PC-9 (cell line): ENCODE measurements around the gene DAPK1. TPM values are rescaled to one million over a fixed set of nuclear protein-coding genes. Genes with fewer than 3 reads are reported as not detected.
"Not testable (repeated sequence)": the region's sequence is repeated elsewhere in the genome, so short reads cannot be mapped to it uniquely, and the experiment has no call there.

Source experiments
- BruUV-seq: library from RNA; stranded (reverse); fragments of 400-500 nt; replicated peaks from 2 replicates; lab custom pipeline; 2021; lab: Mats Ljungman, UMichigan
- CTCF ChIA-PET: fragments of 300-600 bp; sonication (Branson Sonifier 250); formaldehyde crosslinking; loops from one replicate; lab custom pipeline; 2022; ENCODE audit warnings: antibody characterized with exemption; lab: Charles Lee
- POLR2A ChIA-PET: fragments of 300-600 bp; sonication (Branson Sonifier 250); formaldehyde crosslinking; loops from one replicate; lab custom pipeline; 2022; ENCODE audit warnings: antibody characterized with exemption; ENCODE audit not compliant: unreplicated experiment; lab: Charles Lee
- DNase-seq, 2 experiments: peaks; one replicate each; pipeline versions ENCODE4 v3.0.0 to v3.0.0-alpha.2; 2015 to 2022; ENCODE audit warnings: mixed read lengths in 1 of 2
- H2AFZ ChIP-seq: fragments of 200-600 bp; sonication (generic); 2 replicates; pipeline ENCODE4 v1.8.1; 2017; ENCODE audit warnings: antibody characterized with exemption
- H3F3A ChIP-seq: fragments of 200-600 bp; sonication (generic); 2 replicates; pipeline ENCODE4 v1.8.1; 2017; ENCODE audit warnings: antibody characterized with exemption, mild to moderate bottlenecking, low read depth; ENCODE audit not compliant: insufficient read depth
- H3K27ac ChIP-seq: fragments of 200-600 bp; sonication (generic); 2 replicates; pipeline ENCODE4 v1.6.1; 2016; ENCODE audit warnings: mixed run types
- H3K27me3 ChIP-seq: fragments of 200-600 bp; sonication (generic); 2 replicates; pipeline ENCODE4 v1.6.1; 2016; ENCODE audit warnings: low read depth, mixed run types; ENCODE audit not compliant: insufficient read depth
- H3K36me3 ChIP-seq: fragments of 200-600 bp; sonication (generic); 2 replicates; pipeline ENCODE4 v1.6.1; 2016; ENCODE audit warnings: low read depth, mixed run types
- H3K4me1 ChIP-seq: fragments of 200-600 bp; sonication (generic); replicated peaks from 2 replicates; pipeline ENCODE4 v1.6.1; 2016; ENCODE audit warnings: mixed run types; ENCODE audit not compliant: insufficient read depth
- H3K4me2 ChIP-seq: fragments of 200-600 bp; sonication (generic); 2 replicates; pipeline ENCODE4 v1.6.1; 2017; ENCODE audit warnings: mixed run types
- H3K4me3 ChIP-seq: fragments of 200-600 bp; sonication (generic); 2 replicates; pipeline ENCODE4 v1.6.1; 2016; ENCODE audit warnings: mixed run types
- H3K79me2 ChIP-seq: fragments of 200-600 bp; sonication (generic); 2 replicates; pipeline ENCODE4 v1.6.1; 2017; ENCODE audit warnings: low read depth, mixed run types
- H3K9me2 ChIP-seq: fragments of 200-600 bp; sonication (generic); 2 replicates; pipeline ENCODE4 v1.8.1; 2017; ENCODE audit warnings: mild to moderate bottlenecking; ENCODE audit not compliant: insufficient read depth
- H3K9me3 ChIP-seq: fragments of 200-600 bp; sonication (generic); 2 replicates; pipeline ENCODE4 v1.8.1; 2016; ENCODE audit warnings: low read depth; ENCODE audit not compliant: insufficient read depth
- H4K20me1 ChIP-seq: fragments of 200-600 bp; sonication (generic); 2 replicates; pipeline ENCODE4 v1.8.1; 2017; ENCODE audit not compliant: insufficient read depth
- EZH2 ChIP-seq: fragments of 200-600 bp; sonication (generic); IDR thresholded peaks from 2 replicates; pipeline ENCODE4 v1.8.0; 2017; ENCODE audit warnings: antibody characterized with exemption, low read depth
- intact Hi-C: fragments of 100-400 bp; cut with micrococcal nuclease; formaldehyde crosslinking; loops from one replicate; pipeline ENCODE4 v1.10.0; 2022; ENCODE audit not compliant: unreplicated experiment
- total RNA-seq: library from RNA; stranded (reverse); gene quantifications from 2 replicates; pipeline ENCODE4 v1.2.3, GENCODE V29; 2021
- TF ChIP-seq, protein P1 (sequence below): fragments of 200-600 bp; sonication (generic); conservative IDR thresholded peaks from 2 replicates; pipeline ENCODE4 v1.6.1; 2017; ENCODE audit warnings: mixed run types, antibody characterized with exemption, mild to moderate bottlenecking, moderate library complexity

DAPK1 gene
- total RNA-seq, 1 experiment from 2014 or later, result 100 TPM

DNA sequence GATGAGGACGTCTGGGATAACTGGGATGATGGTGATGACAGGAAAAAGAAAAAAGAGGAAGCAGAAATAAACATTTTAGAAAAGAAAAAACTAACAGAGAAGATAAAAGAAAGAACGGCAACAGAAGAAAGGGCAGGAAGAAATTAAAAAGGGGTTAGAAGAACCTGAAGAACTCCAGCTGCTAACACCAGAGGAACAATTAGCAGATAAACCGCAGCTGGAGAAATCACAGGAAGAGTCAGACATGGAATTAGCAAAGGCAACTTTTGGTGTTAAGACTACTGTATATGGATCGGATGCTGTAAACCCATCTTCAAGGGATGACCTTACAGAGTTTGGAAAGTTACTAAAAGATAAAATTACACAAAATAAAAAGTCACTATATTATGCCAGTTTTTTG lies 243.7 kb downstream of the DAPK1 start:
- no peak for DNase-seq

DNA sequence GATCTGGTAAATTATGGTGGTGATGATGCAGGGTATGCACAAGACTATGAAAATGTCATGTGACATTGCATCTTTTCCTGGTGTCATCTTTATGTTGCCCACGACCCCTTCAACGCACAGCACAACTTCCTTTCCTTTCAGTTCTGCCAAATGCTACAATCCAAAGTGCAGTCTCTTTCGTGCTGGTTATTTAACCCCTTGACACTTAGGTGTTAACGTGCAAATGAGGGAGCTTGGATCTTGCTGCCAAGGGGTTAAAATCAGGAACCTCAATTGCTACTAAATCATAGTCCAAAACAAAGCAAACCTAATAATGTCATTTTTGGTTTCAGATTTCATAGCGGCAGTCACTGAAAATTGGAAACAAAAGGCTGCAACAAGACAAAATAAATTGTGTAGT lies 244.2 kb downstream of the DAPK1 start:
- no peaks in the 10 kb centered on the region for H3K79me2 ChIP-seq
- H3K9me3 ChIP-seq, result peaks cover 16% of the 10 kb centered on the region
- H3K27ac ChIP-seq, result no peak overlapping the region
- H3K9me2 ChIP-seq, result no peaks in the 10 kb centered on the region; the same call in 1 of the 2 replicates
- ChIA-PET CTCF (no interaction called here), POLR2A (no interaction called here)
- H2AFZ ChIP-seq, result no peak overlapping the region
- H4K20me1 ChIP-seq, result no peaks in the 10 kb centered on the region
- no peaks in the 10 kb centered on the region for H3F3A ChIP-seq
- no peaks in the 10 kb centered on the region for H3K27me3 ChIP-seq
- intact Hi-C loops, result no loop called here
- no peak for TF ChIP-seq EZH2
- TF ChIP-seq, protein P1, sequence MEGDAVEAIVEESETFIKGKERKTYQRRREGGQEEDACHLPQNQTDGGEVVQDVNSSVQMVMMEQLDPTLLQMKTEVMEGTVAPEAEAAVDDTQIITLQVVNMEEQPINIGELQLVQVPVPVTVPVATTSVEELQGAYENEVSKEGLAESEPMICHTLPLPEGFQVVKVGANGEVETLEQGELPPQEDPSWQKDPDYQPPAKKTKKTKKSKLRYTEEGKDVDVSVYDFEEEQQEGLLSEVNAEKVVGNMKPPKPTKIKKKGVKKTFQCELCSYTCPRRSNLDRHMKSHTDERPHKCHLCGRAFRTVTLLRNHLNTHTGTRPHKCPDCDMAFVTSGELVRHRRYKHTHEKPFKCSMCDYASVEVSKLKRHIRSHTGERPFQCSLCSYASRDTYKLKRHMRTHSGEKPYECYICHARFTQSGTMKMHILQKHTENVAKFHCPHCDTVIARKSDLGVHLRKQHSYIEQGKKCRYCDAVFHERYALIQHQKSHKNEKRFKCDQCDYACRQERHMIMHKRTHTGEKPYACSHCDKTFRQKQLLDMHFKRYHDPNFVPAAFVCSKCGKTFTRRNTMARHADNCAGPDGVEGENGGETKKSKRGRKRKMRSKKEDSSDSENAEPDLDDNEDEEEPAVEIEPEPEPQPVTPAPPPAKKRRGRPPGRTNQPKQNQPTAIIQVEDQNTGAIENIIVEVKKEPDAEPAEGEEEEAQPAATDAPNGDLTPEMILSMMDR, result no peak
- no peak overlapping the region for H3K4me2 ChIP-seq
- no peak for DNase-seq
- BruUV-seq, result no TSS peak
- H3K4me3 ChIP-seq, result no peak overlapping the region
- no peaks in the 10 kb centered on the region for H3K4me1 ChIP-seq
- no peaks in the 10 kb centered on the region for H3K36me3 ChIP-seq

More for the DNA sequence above, 243.7 kb downstream of the DAPK1 start:
- no peaks in the 10 kb centered on the region for H3K27me3 ChIP-seq
- no peaks in the 10 kb centered on the region for H3K79me2 ChIP-seq
- no peaks in the 10 kb centered on the region; the same call in 1 of the 2 replicates for H3K9me2 ChIP-seq
- no peaks in the 10 kb centered on the region for H3K36me3 ChIP-seq
- intact Hi-C loops, result no loop called here
- no peaks in the 10 kb centered on the region for H3F3A ChIP-seq
- no peak overlapping the region for H3K4me2 ChIP-seq
- no peaks in the 10 kb centered on the region for H4K20me1 ChIP-seq
- peaks cover 16% of the 10 kb centered on the region for H3K9me3 ChIP-seq
- CTCF ChIA-PET, result no interaction called here
- H3K4me1 ChIP-seq, result no peaks in the 10 kb centered on the region
- no peak overlapping the region for H3K4me3 ChIP-seq
- H2AFZ ChIP-seq, result no peak overlapping the region
- no peak overlapping the region for H3K27ac ChIP-seq
- no peak for TF ChIP-seq EZH2
- TF ChIP-seq, protein P1, result no peak
- POLR2A ChIA-PET, result no interaction called here
- BruUV-seq, result no TSS peak

DNA sequence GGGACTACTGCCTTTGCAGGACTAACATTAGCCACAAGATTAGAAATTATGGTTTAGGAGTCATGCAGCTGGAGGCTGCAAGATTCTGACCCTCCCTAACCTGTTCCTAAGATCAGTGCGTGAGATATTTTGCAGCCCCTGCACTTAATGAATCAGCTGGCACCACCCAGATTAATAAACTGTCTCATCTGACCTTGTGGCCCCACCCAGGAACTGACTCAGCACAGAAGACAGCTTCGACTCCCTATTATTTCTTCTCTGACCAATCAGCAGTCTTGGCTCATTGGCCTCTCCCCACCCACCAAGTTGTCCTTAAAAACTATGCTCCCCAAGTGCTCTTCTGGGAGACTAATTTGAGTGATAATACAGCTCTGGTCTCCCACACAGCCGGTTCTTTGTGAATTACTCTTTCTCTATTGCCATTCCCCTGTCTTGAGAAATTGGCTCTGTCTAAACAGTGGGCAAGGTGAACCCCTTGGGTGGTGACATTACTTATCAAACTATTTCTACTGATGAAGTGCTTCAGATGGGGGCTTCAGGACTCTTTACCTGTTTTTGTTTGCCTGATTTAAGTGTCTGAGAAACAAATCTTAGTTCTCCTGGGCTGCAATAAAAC lies 245.3 kb downstream of the DAPK1 start:
- Histone ChIP-seq H3K27me3 (no peaks in the 10 kb centered on the region), H3F3A (no peaks in the 10 kb centered on the region), H3K36me3 (no peaks in the 10 kb centered on the region), H3K9me2 (no peaks in the 10 kb centered on the region; the same call in 1 of the 2 replicates), H3K4me3 (no peak overlapping the region), H3K79me2 (no peaks in the 10 kb centered on the region), H3K9me3 (peaks cover 16% of the 10 kb centered on the region), H2AFZ (no peak overlapping the region), H4K20me1 (no peaks in the 10 kb centered on the region), H3K4me2 (no peak overlapping the region), H3K27ac (peak overlapping the region; percentile 27), H3K4me1 (no peaks in the 10 kb centered on the region)
- BruUV-seq, result no TSS peak
- POLR2A ChIA-PET, result interaction anchor here (0.6 kb wide), 1 partner anchor 366 kb away, joined by 3 read pairs; no protein-coding TSS in a partner anchor
- no peak for DNase-seq
- CTCF ChIA-PET, result no interaction called here
- TF ChIP-seq, protein P1, result no peak
- no peak for TF ChIP-seq EZH2
- intact Hi-C loops, result no loop called here

DNA sequence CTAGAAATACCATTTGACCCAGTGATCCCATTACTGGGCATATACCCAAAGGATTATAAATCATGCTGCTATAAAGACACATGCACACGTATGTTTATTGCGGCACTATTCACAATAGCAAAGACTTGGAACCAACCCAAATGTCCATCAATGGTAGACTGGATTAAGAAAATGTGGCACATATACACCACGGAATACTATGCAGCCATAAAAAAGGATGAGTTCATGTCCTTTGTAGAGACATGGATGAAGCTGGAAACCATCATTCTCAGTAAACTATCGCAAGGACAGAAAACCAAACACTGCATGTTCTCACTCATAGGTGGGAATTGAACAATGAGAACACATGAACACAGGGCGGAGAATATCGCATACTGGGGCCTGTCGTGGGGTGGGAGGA lies 246.6 kb downstream of the DAPK1 start:
- intact Hi-C loops, H3K36me3 ChIP-seq, H4K20me1 ChIP-seq, H3K4me1 ChIP-seq, POLR2A ChIA-PET, H3K27me3 ChIP-seq, CTCF ChIA-PET, H3K4me2 ChIP-seq, H3K4me3 ChIP-seq, H3K27ac ChIP-seq, H3K79me2 ChIP-seq, H2AFZ ChIP-seq, H3K9me2 ChIP-seq, H3F3A ChIP-seq, DNase-seq, BruUV-seq: not testable (repeated sequence)
- H3K9me3 ChIP-seq, result peaks cover 16% of the 10 kb centered on the region
